Measurements from ENCODE around the gene RAI1.
"Not testable (repeated sequence)": the region's sequence is repeated elsewhere in the genome, so short reads cannot be mapped to it uniquely, and the experiment has no call there.

RAI1 gene

GRCh38 chr17:17663160-17664063 is 17.8 kb upstream of the RAI1 start:
- FAIRE-seq (peak; percentile 99), DNase-seq (ENCODE audit: insufficient read length, low spot score) (peak; percentile 98)

- DNase-seq (ENCODE audit: insufficient read length, low spot score) (no peak), FAIRE-seq (no peak)
Measured at GRCh38 chr17:17664064-17664452, 17.2 kb upstream of the RAI1 start.

GRCh38 chr17:17665255-17665654 is 16.0 kb upstream of the RAI1 start:
- DNase-seq (ENCODE audit: insufficient read length, low spot score) (no peak), FAIRE-seq (no peak)

GRCh38 chr17:17666111-17666714 is 15.0 kb upstream of the RAI1 start:
- FAIRE-seq (peak; percentile 59), DNase-seq (ENCODE audit: insufficient read length, low spot score) (no peak)

GRCh38 chr17:17667231-17667630 is 14.0 kb upstream of the RAI1 start:
- FAIRE-seq (no peak), DNase-seq (ENCODE audit: insufficient read length, low spot score) (no peak)

GRCh38 chr17:17667947-17668346 is 13.3 kb upstream of the RAI1 start:
- FAIRE-seq: no peak
- DNase-seq (ENCODE audit: insufficient read length, low spot score): no peak

GRCh38 chr17:17668358-17668757 is 12.9 kb upstream of the RAI1 start:
- no peak for FAIRE-seq
- DNase-seq (ENCODE audit: insufficient read length, low spot score): no peak

- no peak for DNase-seq (ENCODE audit: insufficient read length, low spot score)
Measured at GRCh38 chr17:17668775-17669579, 12.3 kb upstream of the RAI1 start.

GRCh38 chr17:17669580-17670235 is 11.6 kb upstream of the RAI1 start:
- no peak for FAIRE-seq
- DNase-seq (ENCODE audit: insufficient read length, low spot score): no peak

More at GRCh38 chr17:17668775-17669579, 12.3 kb upstream of the RAI1 start:
- FAIRE-seq: no peak

GRCh38 chr17:17670701-17671305 is 10.5 kb upstream of the RAI1 start:
- FAIRE-seq (no peak), DNase-seq (ENCODE audit: insufficient read length, low spot score) (no peak)

GRCh38 chr17:17671369-17672129 is 9.7 kb upstream of the RAI1 start:
- no peak for DNase-seq (ENCODE audit: insufficient read length, low spot score)
- FAIRE-seq: peak; percentile 59

- DNase-seq (ENCODE audit: insufficient read length, low spot score) (no peak), FAIRE-seq (peak; percentile 28)
Measured at GRCh38 chr17:17672453-17673368, 8.5 kb upstream of the RAI1 start.

GRCh38 chr17:17675416-17675815 is 5.8 kb upstream of the RAI1 start:
- DNase-seq (ENCODE audit: insufficient read length, low spot score) (no peak), FAIRE-seq (no peak)

GRCh38 chr17:17675925-17676534 is 5.2 kb upstream of the RAI1 start:
- FAIRE-seq (peak; percentile 85), DNase-seq (ENCODE audit: insufficient read length, low spot score) (no peak)

GRCh38 chr17:17676752-17677151 is 4.5 kb upstream of the RAI1 start:
- FAIRE-seq (no peak), DNase-seq (ENCODE audit: insufficient read length, low spot score) (no peak)

- FAIRE-seq (peak; percentile 66), DNase-seq (ENCODE audit: insufficient read length, low spot score) (no peak)
Measured at GRCh38 chr17:17677299-17678040, 3.8 kb upstream of the RAI1 start.

- DNase-seq (ENCODE audit: insufficient read length, low spot score); FAIRE-seq: not testable (repeated sequence)
Measured at GRCh38 chr17:17678063-17678699, 3.1 kb upstream of the RAI1 start.
